GM12878 (cell line): ENCODE results near the gene PYGB. TPM values are rescaled to one million over a fixed set of nuclear protein-coding genes. Genes with fewer than 3 reads are reported as not detected.
"Not testable (repeated sequence)": the region's sequence is repeated elsewhere in the genome, so short reads cannot be mapped to it uniquely, and the experiment has no call there.

Experiments used
- ATAC-seq: fragments of 200-7000 bp; cut with Tn5 transposase; 3 replicates; pipeline ENCODE4 v1.9.1; 2020; ENCODE audit warnings: mild to moderate bottlenecking, moderate library complexity
- BruUV-seq: library from RNA; stranded (reverse); fragments of 400-500 nt; replicated peaks from 2 replicates; lab custom pipeline; 2021; lab: Mats Ljungman, UMichigan
- CTCF ChIA-PET: fragments of 300-600 bp; sonication (Branson Sonifier 250); formaldehyde crosslinking; extraction: SDS; loops from one replicate; lab custom pipeline; 2021; ENCODE audit warnings: inconsistent platforms; lab: Yijun Ruan, JAX
- POLR2A ChIA-PET: fragments of 350-600 bp; formaldehyde crosslinking; extraction: SDS; loops from one replicate; lab custom pipeline; 2021; ENCODE audit warnings: inconsistent platforms; lab: Charles Lee
- RAD21 ChIA-PET: fragments of 300-600 bp; sonication (Branson Sonifier 250); formaldehyde crosslinking; loops from one replicate; lab custom pipeline; 2023; ENCODE audit warnings: antibody characterized with exemption; ENCODE audit not compliant: unreplicated experiment; lab: Charles Lee
- SMC1A ChIA-PET: fragments of 300-600 bp; sonication (Branson Sonifier 250); formaldehyde crosslinking; loops from one replicate; lab custom pipeline; 2023; ENCODE audit not compliant: unreplicated experiment, uncharacterized antibody; lab: Charles Lee
- DNase-seq: peaks from one replicate; pipeline ENCODE4 v3.0.0-alpha.2; 2011; ENCODE audit warnings: low read depth, low spot score
- FAIRE-seq: peaks from 3 replicates; lab custom pipeline; 2011; peaks lifted over from hg19 to GRCh38; lab: Jason Lieb, UNC
- H2AFZ ChIP-seq: 2 replicates; pipeline ENCODE4 v1.6.0; 2011; ENCODE audit warnings: low read depth, low read length, control low read depth; ENCODE audit not compliant: control insufficient read depth
- H3K27ac ChIP-seq: 2 replicates; pipeline ENCODE4 v1.5.1; 2011; ENCODE audit warnings: control low read depth; ENCODE audit not compliant: control insufficient read depth, insufficient read depth
- H3K27me3 ChIP-seq, 2 experiments: replicated peaks in 1 of 2; 2 replicates each; pipeline versions ENCODE4 v1.6.0 to v1.6.1; 2011; ENCODE audit warnings: low read length in 1 of 2; ENCODE audit not compliant: control insufficient read depth in 2 of 2, insufficient read depth in 2 of 2
- H3K36me3 ChIP-seq, 2 experiments: 2 replicates each; pipeline ENCODE4 v1.5.1; 2011; ENCODE audit warnings: low read length in 1 of 2; ENCODE audit not compliant: control insufficient read depth in 2 of 2, insufficient read depth in 2 of 2
- H3K4me1 ChIP-seq: 2 replicates; pipeline ENCODE4 v1.6.1; 2011; ENCODE audit warnings: mild to moderate bottlenecking, low read length, moderate library complexity, mixed read lengths; ENCODE audit not compliant: control insufficient read depth, insufficient read depth
- H3K4me2 ChIP-seq: 2 replicates; pipeline ENCODE4 v1.6.0; 2011; ENCODE audit warnings: control low read depth; ENCODE audit not compliant: control insufficient read depth, insufficient read depth
- H3K4me3 ChIP-seq: fragments of 200-600 bp; sonication (generic); 2 replicates; pipeline ENCODE4 v1.5.1; 2016
- H3K79me2 ChIP-seq: 2 replicates; pipeline ENCODE4 v1.6.0; 2011; ENCODE audit warnings: low read length; ENCODE audit not compliant: control insufficient read depth, insufficient read depth
- H3K9ac ChIP-seq: 2 replicates; pipeline ENCODE4 v1.8.0; 2011; ENCODE audit warnings: low read length, control low read depth, mixed read lengths; ENCODE audit not compliant: control insufficient read depth, insufficient read depth
- H3K9me3 ChIP-seq: replicated peaks from 3 replicates; pipeline ENCODE4 v1.5.1; 2011; ENCODE audit warnings: mild to moderate bottlenecking, low read length; ENCODE audit not compliant: control insufficient read depth, insufficient read depth
- H4K20me1 ChIP-seq: 2 replicates; pipeline ENCODE4 v1.6.0; 2011; ENCODE audit not compliant: control insufficient read depth, insufficient read depth
- IKZF1 ChIP-seq: fragments of 450-650 bp; conservative IDR thresholded peaks from 2 replicates; pipeline ENCODE4 v1.6.1; 2017; ENCODE audit warnings: antibody characterized with exemption, mild to moderate bottlenecking
- KAT2A ChIP-seq: conservative IDR thresholded peaks from 2 replicates; pipeline ENCODE4 v1.6.1; 2011; ENCODE audit warnings: low read depth, low read length; ENCODE audit not compliant: control insufficient read depth
- KDM1A ChIP-seq: fragments of 200-600 bp; sonication (generic); IDR thresholded peaks from 2 replicates; pipeline ENCODE4 v1.6.1; 2016; ENCODE audit warnings: borderline replicate concordance
- RAD51 ChIP-seq: fragments of 450-650 bp; IDR thresholded peaks from 2 replicates; pipeline ENCODE4 v1.6.1; 2016; ENCODE audit warnings: moderate library complexity, mild to moderate bottlenecking, inconsistent platforms
- SPI1 ChIP-seq: IDR thresholded peaks from 2 replicates; pipeline ENCODE4 v1.6.1; 2011; ENCODE audit warnings: low read depth, mild to moderate bottlenecking, low read length, moderate library complexity, borderline replicate concordance; ENCODE audit not compliant: insufficient read depth
- SREBF1 ChIP-seq: IDR thresholded peaks from 2 replicates; pipeline ENCODE4 v1.6.1; 2012; ENCODE audit warnings: mild to moderate bottlenecking, low read length
- ZBED1 ChIP-seq: IDR thresholded peaks from 2 replicates; pipeline ENCODE4 v1.6.1; 2016; ENCODE audit warnings: borderline replicate concordance
- ZNF217 ChIP-seq: fragments of 450-650 bp; IDR thresholded peaks from 2 replicates; pipeline ENCODE4 v1.6.1; 2017; ENCODE audit warnings: antibody characterized with exemption, mild to moderate bottlenecking
- ZNF274 ChIP-seq: IDR thresholded peaks from one replicate; pipeline ENCODE4 v1.8.0; 2011; ENCODE audit not compliant: insufficient read length, insufficient read depth
- WGBS: methylation state at CpG from one replicate; pipeline ENCODE4 v1.1.6; 2016; ENCODE audit warnings: low lambda C conversion rate; ENCODE audit not compliant: insufficient replicate concordance, insufficient coverage; ENCODE audit errors: missing lambda C conversion rate; 5-methylcytosine and 5-hydroxymethylcytosine counted together
- in situ Hi-C: fragments of 300-500 bp; cut with MboI; formaldehyde crosslinking; loops from 9 replicates; pipeline ENCODE4 v1.14.3; 2018; ENCODE audit warnings: mixed read lengths
- intact Hi-C: fragments of 100-400 bp; cut with micrococcal nuclease; formaldehyde crosslinking; loops from one replicate; pipeline ENCODE4 v1.14.2; 2022; ENCODE audit not compliant: unreplicated experiment
- polyA plus RNA-seq, 11 experiments: library from polyadenylated mRNA; depleted of rRNA in 4 of 11; unstranded in 6 of 11; stranded (reverse) in 5 of 11; fragments of >200 nt; fragmentation: Nextera tagmentation in 4 of 11; fragmentation: Illumina TruSeq in 1 of 11; extraction: Ambion mirVana in 4 of 11; extraction: Trizol in 1 of 11; gene quantifications; 1 replicate in 1 of 11; 2 replicates in 10 of 11; pipeline versions ENCODE4 v1.2.1 to v1.2.3, GENCODE V29; 2011 to 2016; ENCODE audit warnings: inconsistent platforms in 2 of 11, missing spikeins in 2 of 11, low read depth in 1 of 11
- total RNA-seq, 4 experiments: library from RNA; depleted of rRNA in 3 of 4; stranded (reverse); fragments of >200 nt in 3 of 4; fragmentation: Illumina TruSeq in 1 of 4; extraction: Trizol in 1 of 4; gene quantifications; 2 replicates each; pipeline versions ENCODE4 v1.2.1 to v1.2.3, GENCODE V29; 2013 to 2021
- TF ChIP-seq, protein P1 (sequence below), 3 experiments: IDR thresholded peaks in 2 of 3; conservative IDR thresholded peaks in 1 of 3; 2 replicates each; pipeline ENCODE4 v1.5.1; 2011; ENCODE audit warnings: low read depth in 3 of 3, low read length in 3 of 3, mild to moderate bottlenecking in 3 of 3, control low read depth in 2 of 3, moderate library complexity in 2 of 3, inconsistent platforms in 1 of 3, mixed read lengths in 1 of 3; ENCODE audit not compliant: control insufficient read depth in 2 of 3, insufficient read depth in 1 of 3; ENCODE audit errors: extremely low read depth in 1 of 3
- TF ChIP-seq, protein P2 (sequence below): IDR thresholded peaks from 2 replicates; pipeline ENCODE4 v1.6.1; 2012; ENCODE audit warnings: low read depth, low read length, improper control_type of control experiment

Gene PYGB
- total and polyA plus RNA-seq, 10 of the 15 experiments (the other 5 are each of a cell fraction or from before 2014, with no cell fraction given), result 0.34 to 33.5 (median 21.8) TPM

DNA sequence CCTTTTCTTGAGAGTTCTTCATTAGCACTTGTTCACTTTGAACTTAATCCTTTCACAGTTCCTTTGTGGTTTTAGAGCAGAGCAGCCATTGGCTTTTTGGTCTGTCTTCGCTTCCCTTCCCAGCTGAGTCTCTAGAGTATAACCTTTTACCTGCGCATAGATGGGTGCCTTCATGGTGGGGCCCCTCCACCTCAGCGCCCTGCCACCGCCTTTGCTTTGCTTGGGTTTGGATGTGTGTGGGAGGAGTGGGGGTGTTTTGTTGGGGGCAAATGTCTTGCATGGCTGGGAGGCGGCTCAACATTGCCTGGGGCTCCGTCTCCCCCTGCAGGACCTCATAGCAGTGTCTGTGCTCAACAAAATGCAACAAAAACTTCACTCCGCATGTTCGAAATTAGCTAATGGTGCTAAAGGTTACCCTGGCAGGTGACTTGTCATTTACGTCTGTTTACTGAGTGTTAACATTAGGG is 11.9 kb downstream of the PYGB start (continued):
- no peak for TF ChIP-seq KDM1A
- no peak for TF ChIP-seq SREBF1

DNA sequence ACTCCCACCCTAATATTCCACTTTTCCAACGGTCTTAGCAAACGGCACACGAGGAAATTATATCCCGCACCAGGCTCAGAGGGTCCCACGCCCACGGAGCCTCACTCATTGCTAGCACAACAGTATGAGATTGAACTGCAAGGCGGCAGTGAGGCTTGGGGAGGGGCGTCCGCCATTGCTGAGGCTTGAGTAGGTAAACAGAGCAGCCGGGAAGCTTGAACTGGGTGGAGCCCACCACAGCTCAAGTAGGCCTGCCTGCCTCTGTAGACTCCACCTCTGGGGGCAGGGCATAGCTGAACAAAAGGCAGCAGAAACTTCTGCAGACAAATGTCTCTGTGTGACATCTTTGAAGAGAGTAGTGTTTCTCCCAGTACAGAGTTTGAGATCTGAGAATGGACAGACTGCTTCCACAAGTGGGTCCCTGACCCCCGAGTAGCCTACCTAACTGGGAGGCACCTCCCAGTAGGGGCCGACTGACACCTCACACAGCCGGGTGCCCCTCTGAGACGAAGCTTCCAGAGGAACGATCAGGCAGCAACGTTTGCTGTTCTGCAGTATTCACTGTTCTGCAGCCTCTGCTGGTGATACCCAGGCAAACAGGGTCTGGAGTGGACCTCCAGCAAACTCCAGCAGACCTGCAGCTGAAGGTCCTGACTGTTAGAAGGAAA is 13.0 kb downstream of the PYGB start:
- H3K36me3 ChIP-seq, H3K27me3 ChIP-seq, ATAC-seq, RAD21 ChIA-PET, BruUV-seq, H3K4me1 ChIP-seq, H3K9ac ChIP-seq, DNase-seq, FAIRE-seq, H3K4me2 ChIP-seq, H3K79me2 ChIP-seq, POLR2A ChIA-PET, CTCF ChIA-PET, H4K20me1 ChIP-seq, H2AFZ ChIP-seq, H3K4me3 ChIP-seq, H3K9me3 ChIP-seq, H3K27ac ChIP-seq: not testable (repeated sequence)
- in situ Hi-C loops (loop anchor here (25.0 kb wide), 1 partner anchor 1899 kb away; the partner anchor contains the start of genes GZF1 and NXT1), intact Hi-C loops (loop anchor here (10.0 kb wide), 1 partner anchor 56 kb away; no protein-coding TSS in a partner anchor)
- SMC1A ChIA-PET, result interaction anchor here (1.4 kb wide), 1 partner anchor 10 kb away, joined by 3 read pairs; no protein-coding TSS in a partner anchor
- 96% methylated on average over 14 of the region's 16 CpGs for WGBS

GRCh38 chr20:25269057-25269832 is 21.4 kb downstream of the PYGB start:
- no peaks in the 10 kb centered on the region for H3K9me3 ChIP-seq
- no peak overlapping the region for H3K9ac ChIP-seq
- 88% methylated on average over 11 of the region's 11 CpGs for WGBS
- intact Hi-C loops, result loop anchor here (10.0 kb wide), 1 partner anchor 64 kb away; no protein-coding TSS in a partner anchor
- POLR2A ChIA-PET, result no interaction called here
- no peaks in the 10 kb centered on the region for H3K4me1 ChIP-seq
- no peak for FAIRE-seq
- no peak overlapping the region for H3K4me2 ChIP-seq
- CTCF ChIA-PET, result no interaction called here
- H3K36me3 ChIP-seq, result peaks cover 15 to 23% of the 10 kb centered on the region in 2 experiments
- H3K27me3 ChIP-seq, result no peaks in the 10 kb centered on the region
- no peaks in the 10 kb centered on the region for H3K79me2 ChIP-seq
- DNase-seq, result no peak
- BruUV-seq, result no TSS peak
- H3K27ac ChIP-seq, result no peak overlapping the region
- RAD21 ChIA-PET, result no interaction called here
- no peak for ATAC-seq
- H4K20me1 ChIP-seq, result no peaks in the 10 kb centered on the region
- SMC1A ChIA-PET, result no interaction called here
- H2AFZ ChIP-seq, result no peak overlapping the region
- H3K4me3 ChIP-seq, result no peak overlapping the region
- in situ Hi-C loops, result loop anchor here (25.0 kb wide), 1 partner anchor 1907 kb away; the partner anchor contains the start of genes GZF1 and NXT1
- TF ChIP-seq KAT2A, result no peak
- TF ChIP-seq RAD51, result no peak
- TF ChIP-seq SPI1, result no peak
- TF ChIP-seq, protein P1, sequence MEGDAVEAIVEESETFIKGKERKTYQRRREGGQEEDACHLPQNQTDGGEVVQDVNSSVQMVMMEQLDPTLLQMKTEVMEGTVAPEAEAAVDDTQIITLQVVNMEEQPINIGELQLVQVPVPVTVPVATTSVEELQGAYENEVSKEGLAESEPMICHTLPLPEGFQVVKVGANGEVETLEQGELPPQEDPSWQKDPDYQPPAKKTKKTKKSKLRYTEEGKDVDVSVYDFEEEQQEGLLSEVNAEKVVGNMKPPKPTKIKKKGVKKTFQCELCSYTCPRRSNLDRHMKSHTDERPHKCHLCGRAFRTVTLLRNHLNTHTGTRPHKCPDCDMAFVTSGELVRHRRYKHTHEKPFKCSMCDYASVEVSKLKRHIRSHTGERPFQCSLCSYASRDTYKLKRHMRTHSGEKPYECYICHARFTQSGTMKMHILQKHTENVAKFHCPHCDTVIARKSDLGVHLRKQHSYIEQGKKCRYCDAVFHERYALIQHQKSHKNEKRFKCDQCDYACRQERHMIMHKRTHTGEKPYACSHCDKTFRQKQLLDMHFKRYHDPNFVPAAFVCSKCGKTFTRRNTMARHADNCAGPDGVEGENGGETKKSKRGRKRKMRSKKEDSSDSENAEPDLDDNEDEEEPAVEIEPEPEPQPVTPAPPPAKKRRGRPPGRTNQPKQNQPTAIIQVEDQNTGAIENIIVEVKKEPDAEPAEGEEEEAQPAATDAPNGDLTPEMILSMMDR (IDR thresholded peaks at IDR 0.05 in 2 of 3, conservative IDR thresholded peaks at IDR 0.05 in 1 of 3; ENCODE audit: control insufficient read depth in 2 of 3, extremely low read depth in 1 of 3, insufficient read depth in 1 of 3, low read depth in 3 of 3, low read length in 3 of 3), result no peak
- no peak for TF ChIP-seq ZNF274
- TF ChIP-seq, protein P2, sequence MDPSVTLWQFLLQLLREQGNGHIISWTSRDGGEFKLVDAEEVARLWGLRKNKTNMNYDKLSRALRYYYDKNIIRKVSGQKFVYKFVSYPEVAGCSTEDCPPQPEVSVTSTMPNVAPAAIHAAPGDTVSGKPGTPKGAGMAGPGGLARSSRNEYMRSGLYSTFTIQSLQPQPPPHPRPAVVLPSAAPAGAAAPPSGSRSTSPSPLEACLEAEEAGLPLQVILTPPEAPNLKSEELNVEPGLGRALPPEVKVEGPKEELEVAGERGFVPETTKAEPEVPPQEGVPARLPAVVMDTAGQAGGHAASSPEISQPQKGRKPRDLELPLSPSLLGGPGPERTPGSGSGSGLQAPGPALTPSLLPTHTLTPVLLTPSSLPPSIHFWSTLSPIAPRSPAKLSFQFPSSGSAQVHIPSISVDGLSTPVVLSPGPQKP, result no peak
- TF ChIP-seq IKZF1, result no peak
- TF ChIP-seq ZBED1, result no peak
- no peak for TF ChIP-seq ZNF217
